MM.1S (cell line): ENCODE measurements around the gene GNS.

ENCODE experiments used
- DNase-seq: peaks from one replicate; pipeline ENCODE4 v3.0.0-alpha.2; 2015
- H2AFZ ChIP-seq: fragments of 300-600 bp; sonication (generic); 2 replicates; pipeline ENCODE4 v1.6.0; 2016; ENCODE audit warnings: antibody characterized with exemption, low read length
- H3F3A ChIP-seq: fragments of 300-600 bp; sonication (generic); 2 replicates; pipeline ENCODE4 v1.6.1; 2016; ENCODE audit warnings: mild to moderate bottlenecking, antibody characterized with exemption, low read length, moderate library complexity, mixed read lengths; ENCODE audit not compliant: insufficient read depth
- H3K27ac ChIP-seq: fragments of 300-600 bp; sonication (generic); 2 replicates; pipeline ENCODE4 v1.5.1; 2016; ENCODE audit warnings: mild to moderate bottlenecking, low read length
- H3K27me3 ChIP-seq: fragments of 300-600 bp; sonication (generic); replicated peaks from 2 replicates; pipeline ENCODE4 v1.6.0; 2016; ENCODE audit warnings: low read length; ENCODE audit not compliant: insufficient read depth
- H3K36me3 ChIP-seq: fragments of 300-600 bp; sonication (generic); replicated peaks from 2 replicates; pipeline ENCODE4 v1.6.1; 2016; ENCODE audit warnings: mild to moderate bottlenecking, low read length, mixed read lengths; ENCODE audit not compliant: insufficient read depth
- H3K4me1 ChIP-seq: fragments of 300-600 bp; sonication (generic); 2 replicates; pipeline ENCODE4 v1.6.1; 2016; ENCODE audit warnings: low read length, mixed read lengths
- H3K4me2 ChIP-seq: fragments of 300-600 bp; sonication (generic); 2 replicates; pipeline ENCODE4 v1.6.0; 2016; ENCODE audit warnings: low read depth, low read length
- H3K4me3 ChIP-seq: fragments of 300-600 bp; sonication (generic); 2 replicates; pipeline ENCODE4 v1.5.1; 2016; ENCODE audit warnings: low read length, mixed read lengths
- H3K79me2 ChIP-seq: fragments of 300-600 bp; sonication (generic); 2 replicates; pipeline ENCODE4 v1.6.1; 2016; ENCODE audit warnings: mixed run types, low read length, mixed read lengths
- H3K9ac ChIP-seq: fragments of 300-600 bp; sonication (generic); 2 replicates; pipeline ENCODE4 v1.6.1; 2016; ENCODE audit warnings: low read length, mixed read lengths
- H3K9me2 ChIP-seq: fragments of 300-600 bp; sonication (generic); replicated peaks from 2 replicates; pipeline ENCODE4 v1.6.1; 2016; ENCODE audit warnings: mild to moderate bottlenecking, low read length, mixed read lengths; ENCODE audit not compliant: insufficient read depth
- H3K9me3 ChIP-seq: fragments of 300-600 bp; sonication (generic); replicated peaks from 2 replicates; pipeline ENCODE4 v1.6.1; 2016; ENCODE audit warnings: mild to moderate bottlenecking, low read length, mixed read lengths; ENCODE audit not compliant: insufficient read depth
- H4K20me1 ChIP-seq: fragments of 300-600 bp; sonication (generic); 2 replicates; pipeline ENCODE4 v1.6.1; 2016; ENCODE audit warnings: mild to moderate bottlenecking, low read length, moderate library complexity, mixed read lengths; ENCODE audit not compliant: insufficient read depth
- CTCF ChIP-seq: fragments of 300-600 bp; sonication (generic); IDR thresholded peaks from 2 replicates; pipeline ENCODE4 v1.5.1; 2016; ENCODE audit warnings: antibody characterized with exemption, low read length, mixed read lengths
- EZH2 ChIP-seq: fragments of 300-600 bp; sonication (generic); optimal IDR thresholded peaks from 2 replicates; pipeline ENCODE3; 2017; ENCODE audit warnings: low read depth, mild to moderate bottlenecking, antibody characterized with exemption, low read length, mixed read lengths
- EZH2phosphoT487 ChIP-seq: fragments of 300-600 bp; sonication (generic); IDR thresholded peaks from 2 replicates; pipeline ENCODE4 v1.6.1; 2018; ENCODE audit warnings: antibody characterized with exemption, low read length

Gene GNS

GRCh38 chr12:64767495-64767894 lies 8.3 kb upstream of the GNS start:
- Histone ChIP-seq H3K4me1 (peaks cover 9% of the 10 kb centered on the region), H3K36me3 (no peaks in the 10 kb centered on the region), H4K20me1 (no peaks in the 10 kb centered on the region), H3K27ac (no peak overlapping the region), H3K4me2 (no peak overlapping the region), H2AFZ (no peak overlapping the region), H3K9me3 (no peaks in the 10 kb centered on the region), H3K79me2 (no peaks in the 10 kb centered on the region), H3K9me2 (no peaks in the 10 kb centered on the region), H3K27me3 (no peaks in the 10 kb centered on the region), H3K4me3 (no peak overlapping the region), H3K9ac (no peak overlapping the region), H3F3A (no peaks in the 10 kb centered on the region; the same call in 1 of the 2 replicates)
- TF ChIP-seq EZH2phosphoT487: no peak
- no peak for TF ChIP-seq CTCF
- TF ChIP-seq EZH2: no peak
- no peak for DNase-seq

GRCh38 chr12:64760808-64761573 lies 1.8 kb upstream of the GNS start:
- DNase-seq: peak; percentile 24

GRCh38 chr12:64757771-64758170 lies 1.4 kb downstream of the GNS start:
- Histone ChIP-seq H3K27me3 (no peaks in the 10 kb centered on the region), H3K9ac (no peak overlapping the region; the same call in 1 of the 2 replicates), H3K4me2 (peak overlapping the region; percentile 85), H3K36me3 (no peaks in the 10 kb centered on the region), H3K27ac (peak overlapping the region; percentile 33; the same call in 1 of the 2 replicates), H4K20me1 (no peaks in the 10 kb centered on the region), H3F3A (peaks cover 27% of the 10 kb centered on the region), H3K79me2 (peaks cover 47% of the 10 kb centered on the region), H3K9me3 (no peaks in the 10 kb centered on the region), H3K9me2 (no peaks in the 10 kb centered on the region), H3K4me1 (peaks cover 23% of the 10 kb centered on the region), H3K4me3 (peak overlapping the region; percentile 30; the same call in 1 of the 2 replicates), H2AFZ (no peak overlapping the region)
- TF ChIP-seq EZH2 (no peak), EZH2phosphoT487 (no peak), CTCF (no peak)
- DNase-seq: no peak

More at GRCh38 chr12:64760808-64761573, 1.8 kb upstream of the GNS start:
- Histone ChIP-seq H3K4me2 (no peak overlapping the region), H3K9me3 (no peaks in the 10 kb centered on the region), H4K20me1 (no peaks in the 10 kb centered on the region), H3K79me2 (peaks cover 26% of the 10 kb centered on the region), H3K27me3 (no peaks in the 10 kb centered on the region), H3K4me3 (no peak overlapping the region), H3K36me3 (no peaks in the 10 kb centered on the region), H3K9ac (no peak overlapping the region), H3K4me1 (peaks cover 29% of the 10 kb centered on the region), H3F3A (peaks cover 27% of the 10 kb centered on the region), H3K27ac (no peak overlapping the region), H3K9me2 (no peaks in the 10 kb centered on the region), H2AFZ (no peak overlapping the region)
- no peak for TF ChIP-seq EZH2

GRCh38 chr12:64756376-64756775 lies 2.8 kb downstream of the GNS start:
- Histone ChIP-seq H4K20me1 (no peaks in the 10 kb centered on the region), H3K4me3 (no peak overlapping the region), H3K9me2 (no peaks in the 10 kb centered on the region), H3K36me3 (no peaks in the 10 kb centered on the region), H3K27ac (peak overlapping the region; percentile 31; the same call in 1 of the 2 replicates), H3K4me1 (peaks cover 23% of the 10 kb centered on the region), H3K4me2 (peak overlapping the region; percentile 85), H3K79me2 (peaks cover 47% of the 10 kb centered on the region), H3F3A (peaks cover 27% of the 10 kb centered on the region), H2AFZ (no peak overlapping the region), H3K27me3 (no peaks in the 10 kb centered on the region), H3K9ac (peak overlapping the region; percentile 11; the same call in 1 of the 2 replicates), H3K9me3 (no peaks in the 10 kb centered on the region)
- DNase-seq: peak; percentile 55
- no peak for TF ChIP-seq EZH2
- no peak for TF ChIP-seq CTCF
